Measurements from ENCODE around the gene TMEM247.

TMEM247 gene

GRCh38 chr2:46448641-46449040 lies 30.7 kb upstream of the TMEM247 start:
- no peak for TF ChIP-seq CSRNP3 (CRISPR knock-in tag; IDR thresholded peaks at IDR 0.05)
- no peak for TF ChIP-seq ZNF70 (CRISPR knock-in tag; IDR thresholded peaks at IDR 0.05)
- no peak for TF ChIP-seq RARB (CRISPR knock-in tag; IDR thresholded peaks at IDR 0.05)
- no peak for TF ChIP-seq ZNF565 (CRISPR knock-in tag; conservative IDR thresholded peaks at IDR 0.05; ENCODE audit: low read depth)
- no peak for TF ChIP-seq TSHZ2 (CRISPR knock-in tag; IDR thresholded peaks at IDR 0.05)
- TF ChIP-seq CREB5 (CRISPR knock-in tag; IDR thresholded peaks at IDR 0.05; ENCODE audit: low read depth): no peak
- TF ChIP-seq CSDC2 (CRISPR knock-in tag; IDR thresholded peaks at IDR 0.05): no peak
- TF ChIP-seq OSR1 (CRISPR knock-in tag; IDR thresholded peaks at IDR 0.05): no peak
- TF ChIP-seq BACH2 (CRISPR knock-in tag; IDR thresholded peaks at IDR 0.05; ENCODE audit: borderline replicate concordance): no peak
- no peak for ATAC-seq

- no peak for ATAC-seq
- no peak for TF ChIP-seq ZNF565 (CRISPR knock-in tag; conservative IDR thresholded peaks at IDR 0.05; ENCODE audit: low read depth)
- no peak for TF ChIP-seq OSR1 (CRISPR knock-in tag; IDR thresholded peaks at IDR 0.05)
- no peak for TF ChIP-seq TOX (CRISPR knock-in tag; IDR thresholded peaks at IDR 0.05; ENCODE audit: borderline replicate concordance)
- TF ChIP-seq TSHZ2 (CRISPR knock-in tag; IDR thresholded peaks at IDR 0.05): no peak
- no peak for TF ChIP-seq SNAI2 (CRISPR knock-in tag; IDR thresholded peaks at IDR 0.05)
- no peak for TF ChIP-seq ESRRG (CRISPR knock-in tag; IDR thresholded peaks at IDR 0.05)
- no peak for TF ChIP-seq ZFP3 (CRISPR knock-in tag; IDR thresholded peaks at IDR 0.05)
- no peak for TF ChIP-seq PATZ1 (CRISPR knock-in tag; IDR thresholded peaks at IDR 0.05; ENCODE audit: borderline replicate concordance)
- no peak for TF ChIP-seq BACH2 (CRISPR knock-in tag; IDR thresholded peaks at IDR 0.05; ENCODE audit: borderline replicate concordance)
- TF ChIP-seq POU6F1 (CRISPR knock-in tag; IDR thresholded peaks at IDR 0.05; ENCODE audit: borderline replicate concordance, low read depth): no peak
- TF ChIP-seq CSDC2 (CRISPR knock-in tag; IDR thresholded peaks at IDR 0.05): no peak
- TF ChIP-seq ZFP30 (CRISPR knock-in tag; IDR thresholded peaks at IDR 0.05): no peak
- no peak for TF ChIP-seq GLIS3 (CRISPR knock-in tag; IDR thresholded peaks at IDR 0.05)
- TF ChIP-seq ZNF70 (CRISPR knock-in tag; IDR thresholded peaks at IDR 0.05): no peak
- no peak for TF ChIP-seq CSRNP3 (CRISPR knock-in tag; IDR thresholded peaks at IDR 0.05)
- no peak for TF ChIP-seq ARNTL (CRISPR knock-in tag; IDR thresholded peaks at IDR 0.05; ENCODE audit: borderline replicate concordance, low read depth)
- no peak for TF ChIP-seq ZNF8 (CRISPR knock-in tag; IDR thresholded peaks at IDR 0.05)
- TF ChIP-seq PPARA (CRISPR knock-in tag; IDR thresholded peaks at IDR 0.05; ENCODE audit: borderline replicate concordance): no peak
- TF ChIP-seq RARB (CRISPR knock-in tag; IDR thresholded peaks at IDR 0.05): no peak
- no peak for TF ChIP-seq ZC3H10 (CRISPR knock-in tag; IDR thresholded peaks at IDR 0.05)
These were observed 29.7 kb upstream of the TMEM247 start for GRCh38 chr2:46449700-46450099.
